T-cell (primary cell): ENCODE results near the gene JDP2. TPM values are rescaled to one million over a fixed set of nuclear protein-coding genes. Genes with fewer than 3 reads are reported as not detected.
A peak's percentile ranks its signal among the peaks of the same experiment; 100 is the strongest.

ENCODE experiments used
- ATAC-seq, 4 experiments: fragments of 200-7000 bp in 3 of 4; fragments of 150-1000 bp in 1 of 4; cut with Tn5 transposase; replicated peaks in 1 of 4; 1 replicate in 3 of 4; 2 replicates in 1 of 4; pipeline ENCODE4 v1.10.0; 2021; ENCODE audit warnings: moderate library complexity in 3 of 4, mild to moderate bottlenecking in 2 of 4, moderate number of reproducible peaks in 1 of 4
- CTCF ChIA-PET, 2 donors: fragments of 300-600 bp; sonication (Branson Sonifier 250); formaldehyde crosslinking; loops; one replicate each; lab custom pipeline; 2022; ENCODE audit warnings: antibody characterized with exemption in 2 of 2; lab: Charles Lee
- POLR2A ChIA-PET, 2 donors: fragments of 300-600 bp; sonication (Branson Sonifier 250); formaldehyde crosslinking; loops; one replicate each; lab custom pipeline; 2022; ENCODE audit warnings: antibody characterized with exemption in 2 of 2; lab: Charles Lee
- DNase-seq, 35 experiments: peaks; one replicate each; pipeline versions ENCODE4 v3.0.0 to v3.0.0-alpha.2; 2013 to 2023
- H3K27ac ChIP-seq: one replicate; pipeline ENCODE4 v1.5.1; 2013; ENCODE audit warnings: low read length
- H3K27me3 ChIP-seq, 2 experiments: replicated peaks in 1 of 2; 1 replicate in 1 of 2; 2 replicates in 1 of 2; pipeline versions ENCODE4 v1.6.1 to v1.7.0; 2013; ENCODE audit warnings: low read length in 1 of 2, mixed read lengths in 1 of 2; ENCODE audit not compliant: control insufficient read depth in 2 of 2, insufficient read depth in 2 of 2; ENCODE audit errors: extremely low read depth in 1 of 2
- H3K36me3 ChIP-seq, 2 donors: 1 replicate in 1 of 2; 2 replicates in 1 of 2; pipeline versions ENCODE4 v1.6.1 to v1.7.0; 2013; ENCODE audit warnings: low read length in 1 of 2; ENCODE audit not compliant: control insufficient read depth in 2 of 2, insufficient read depth in 1 of 2; ENCODE audit errors: extremely low read depth in 1 of 2
- H3K4me1 ChIP-seq, 2 experiments: 1 replicate in 1 of 2; 2 replicates in 1 of 2; pipeline versions ENCODE4 v1.6.1 to v1.7.0; 2013; ENCODE audit warnings: low read length in 2 of 2, mixed read lengths in 1 of 2; ENCODE audit not compliant: insufficient read depth in 2 of 2, control insufficient read depth in 1 of 2; ENCODE audit errors: extremely low read depth in 1 of 2
- H3K4me3 ChIP-seq, 2 donors: 1 replicate in 1 of 2; 2 replicates in 1 of 2; pipeline versions ENCODE4 v1.5.1 to v1.7.0; 2013; ENCODE audit warnings: mild to moderate bottlenecking in 2 of 2, low read length in 1 of 2, moderate library complexity in 1 of 2; ENCODE audit not compliant: control insufficient read depth in 1 of 2; ENCODE audit errors: extremely low read depth in 1 of 2
- H3K9me3 ChIP-seq: 2 replicates; pipeline ENCODE4 v1.7.0; 2013
- H3K27ac Mint-ChIP-seq, 2 donors: one replicate each; pipeline ENCODE4 v1.8.0; 2020 to 2021; ENCODE audit warnings: mild to moderate bottlenecking in 2 of 2, mixed read lengths in 2 of 2
- H3K27me3 Mint-ChIP-seq, 2 donors: one replicate each; pipeline ENCODE4 v1.8.0; 2021 to 2022; ENCODE audit warnings: mixed read lengths in 2 of 2
- H3K36me3 Mint-ChIP-seq: one replicate; pipeline ENCODE4 v1.8.0; 2021; ENCODE audit warnings: mixed read lengths
- H3K4me1 Mint-ChIP-seq, 3 donors: one replicate each; pipeline ENCODE4 v1.8.0; 2020 to 2022; ENCODE audit warnings: mixed read lengths in 3 of 3, mild to moderate bottlenecking in 1 of 3
- H3K4me3 Mint-ChIP-seq, 3 donors: one replicate each; pipeline ENCODE4 v1.8.0; 2020 to 2022; ENCODE audit warnings: mild to moderate bottlenecking in 3 of 3, mixed read lengths in 3 of 3, moderate library complexity in 3 of 3
- H3K9me3 Mint-ChIP-seq, 3 donors: one replicate each; pipeline ENCODE4 v1.8.0; 2020 to 2022; ENCODE audit warnings: mixed read lengths in 3 of 3
- WGBS: methylation state at CpG from one replicate; pipeline ENCODE4 v1.1.5; 2013; ENCODE audit warnings: missing lambda C conversion rate; ENCODE audit not compliant: insufficient coverage; 5-methylcytosine and 5-hydroxymethylcytosine counted together
- total RNA-seq, 35 experiments: library from RNA in 6 of 35; stranded (reverse) in 6 of 35; fragments of 120-200 nt in 1 of 35; gene quantifications; one replicate each; pipeline versions ENCODE4 v1.2.1 to v1.2.4 and lab custom pipeline; 2013 to 2026

The JDP2 gene
- total RNA-seq, 5 donors from 2014 or later (not counting 1 experiment from before 2014, with no cell fraction given): 0.45 to 0.93 (median 0.76) TPM

DNA sequence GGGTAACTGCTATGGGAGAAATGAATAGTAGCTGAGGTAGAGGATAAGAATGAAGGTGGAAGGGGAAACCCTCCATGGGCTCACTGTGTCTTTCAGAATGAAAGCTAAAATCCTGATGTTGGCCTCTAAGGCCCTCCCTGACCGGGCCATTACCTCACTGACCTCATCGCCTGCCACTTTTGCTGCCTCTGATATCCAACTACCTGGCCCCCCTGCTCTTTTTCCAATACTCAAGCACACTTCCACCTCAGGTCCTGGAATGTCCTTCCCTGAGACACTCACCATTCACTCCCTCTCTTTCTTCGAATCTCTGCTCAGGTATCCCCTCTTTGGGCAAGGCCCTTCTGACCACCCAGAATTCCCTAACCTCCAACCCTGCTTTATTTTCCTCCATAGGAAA is 93.0 kb downstream of the JDP2 start:
- no peak for ATAC-seq

DNA sequence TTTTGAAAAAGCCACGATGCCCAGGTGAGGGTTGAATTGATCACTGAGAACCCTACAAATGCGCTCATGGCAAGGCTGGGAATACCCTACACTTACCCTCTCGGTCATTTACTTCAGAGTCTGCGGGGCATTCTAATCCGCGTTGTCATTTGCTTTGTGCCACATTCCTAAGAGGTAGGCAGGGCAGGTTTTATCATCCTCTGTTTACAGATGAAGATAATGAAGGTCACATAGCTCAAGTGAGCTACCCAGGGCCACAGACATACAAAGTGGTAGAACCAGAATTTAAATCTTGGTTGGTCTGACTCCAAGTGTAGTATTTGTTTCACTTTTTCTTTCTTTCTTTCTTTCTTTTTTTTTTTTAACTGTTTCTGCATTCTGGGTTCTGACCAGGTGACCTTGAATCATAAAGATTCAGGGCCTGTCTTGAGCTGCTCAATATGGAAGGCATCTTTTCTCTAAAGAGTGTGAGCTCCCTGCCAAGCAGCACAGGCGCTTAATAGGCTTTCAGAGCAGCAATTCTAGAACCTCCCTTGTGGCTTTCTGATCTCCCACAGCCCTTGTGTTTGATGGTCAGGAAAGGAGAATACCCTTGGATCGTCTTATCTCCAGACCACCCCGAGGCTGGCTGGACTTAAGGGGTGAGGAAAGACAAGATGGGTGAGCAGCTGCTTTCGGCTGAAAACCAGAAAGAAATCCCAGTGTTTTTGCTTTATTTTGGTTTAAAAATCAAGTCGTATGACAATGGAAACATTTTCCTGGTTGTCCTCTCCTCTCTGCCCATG is 93.8 kb downstream of the JDP2 start:
- Mint-ChIP-seq H3K9me3 (no peaks in the 10 kb centered on the region), H3K27me3 (no peaks in the 10 kb centered on the region), H3K4me3 (peak overlapping the region; percentile 95 to 99 (median 99)), H3K4me1 (peaks cover 62 to 79% (median 74%) of the 10 kb centered on the region in 3 donors), H3K27ac (peak overlapping the region; percentile 99), H3K36me3 (peaks cover 14% of the 10 kb centered on the region)
- H3K27ac ChIP-seq: peak overlapping the region; percentile 89
- peaks cover 0 to 7% of the 10 kb centered on the region in 2 donors for H3K36me3 ChIP-seq
- DNase-seq: peak in 1 of 35 experiments; percentile 43
- H3K27me3 ChIP-seq: no peaks in the 10 kb centered on the region
- peaks cover 18 to 54% of the 10 kb centered on the region in 2 experiments for H3K4me1 ChIP-seq
- H3K9me3 ChIP-seq: no peaks in the 10 kb centered on the region
- POLR2A ChIA-PET: interaction anchor here (0.5 to 1.2 kb wide), 3 partner anchors 18 to 742 kb away, joined by 4 to 9 read pairs (median 5); no protein-coding TSS in a partner anchor
- peak overlapping the region; percentile 75 to 81 for H3K4me3 ChIP-seq
- ATAC-seq: peak in 2 of 4 experiments; percentile 10 to 34
- 0% methylated on average over 1 of the region's 11 CpGs for WGBS
- CTCF ChIA-PET: interaction anchor here (0.5 to 2.2 kb wide), 8 partner anchors 18 to 208 kb away, joined by 3 to 8 read pairs (median 4); no protein-coding TSS in a partner anchor

More for the DNA sequence above, 93.0 kb downstream of the JDP2 start:
- H3K36me3 Mint-ChIP-seq: peaks cover 8% of the 10 kb centered on the region
- peaks cover 18 to 57% of the 10 kb centered on the region in 2 experiments for H3K4me1 ChIP-seq
- ChIA-PET POLR2A (interaction anchor here in 1 of 2 donors (0.6 kb wide), 1 partner anchor 273 kb away, joined by 4 read pairs; no protein-coding TSS in a partner anchor), CTCF (interaction anchor here (0.6 to 1.6 kb wide), 5 partner anchors 19 to 382 kb away, joined by 3 to 5 read pairs (median 4); no protein-coding TSS in a partner anchor)
- H3K27ac ChIP-seq: peak overlapping the region; percentile 89
- H3K4me3 ChIP-seq: no peak overlapping the region
- no peaks in the 10 kb centered on the region for H3K9me3 Mint-ChIP-seq
- no peak for DNase-seq
- H3K9me3 ChIP-seq: no peaks in the 10 kb centered on the region
- 93% methylated on average over 3 of the region's 3 CpGs for WGBS
- peak overlapping the region in 1 of 3 donors; percentile 95 for H3K4me3 Mint-ChIP-seq
- H3K27ac Mint-ChIP-seq: peak overlapping the region; percentile 99
- H3K27me3 Mint-ChIP-seq: no peaks in the 10 kb centered on the region
- H3K27me3 ChIP-seq: no peaks in the 10 kb centered on the region
- peaks cover 0 to under 1% of the 10 kb centered on the region in 2 donors for H3K36me3 ChIP-seq
- H3K4me1 Mint-ChIP-seq: peaks cover 61 to 78% (median 72%) of the 10 kb centered on the region in 3 donors

DNA sequence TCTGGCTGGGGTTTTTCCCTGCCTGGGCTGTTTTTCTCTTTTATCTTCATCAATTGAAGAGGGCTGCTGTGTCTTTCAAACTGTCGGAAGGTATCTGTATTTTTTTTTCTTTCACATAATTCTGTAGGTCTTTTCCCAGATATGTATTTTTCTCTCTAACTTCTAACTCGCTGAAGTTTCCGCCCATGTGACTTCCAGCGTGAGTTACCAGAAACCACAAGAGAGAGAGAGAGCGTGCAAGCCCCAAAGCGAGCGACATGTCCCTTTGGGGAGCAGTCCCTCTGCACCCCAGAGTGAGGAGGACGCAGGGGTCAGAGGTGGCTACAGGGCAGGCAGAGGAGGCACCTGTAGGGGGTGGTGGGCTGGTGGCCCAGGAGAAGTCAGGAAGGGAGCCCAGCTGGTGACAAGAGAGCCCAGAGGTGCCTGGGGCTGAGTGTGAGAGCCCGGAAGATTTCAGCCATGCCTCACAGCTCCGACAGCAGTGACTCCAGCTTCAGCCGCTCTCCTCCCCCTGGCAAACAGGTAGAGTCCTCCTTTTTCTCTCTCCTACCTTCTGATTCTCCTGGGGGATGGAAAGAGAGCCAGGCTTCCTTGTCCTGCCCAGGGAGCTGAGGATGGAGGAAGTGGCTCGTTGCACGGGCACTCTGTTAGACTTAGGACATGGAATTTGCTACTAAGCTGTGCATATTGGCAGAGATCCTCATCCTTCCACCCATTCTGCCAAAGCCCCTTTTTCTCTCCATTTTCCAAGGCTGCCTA is 94.6 kb downstream of the JDP2 start, which contains the start of gene BATF:
Gene BATF, plus strand, starts transcription at position 246 of the 759 bp plus-strand sequence. Its CDS starts 214 bp downstream, at position 460.
- Histone ChIP-seq H3K4me3 (peak within 1 kb of the TSS; percentile 75 to 81), H3K36me3 (peaks cover 0 to 10% of the 10 kb centered on the region in 2 donors), H3K4me1 (peaks cover 18 to 59% of the 10 kb centered on the region in 2 experiments), H3K27ac (peak within 1 kb of the TSS; percentile 89), H3K9me3 (no peaks in the 10 kb centered on the region), H3K27me3 (no peaks in the 10 kb centered on the region)
- DNase-seq (peak; percentile 50 to 87 (median 63)), ATAC-seq (peak; percentile 83 to 88 (median 87))
- Mint-ChIP-seq H3K27ac (peak within 1 kb of the TSS; percentile 99), H3K9me3 (no peaks in the 10 kb centered on the region), H3K27me3 (no peaks in the 10 kb centered on the region), H3K4me1 (peaks cover 70 to 78% (median 75%) of the 10 kb centered on the region in 3 donors), H3K4me3 (peak within 1 kb of the TSS; percentile 95 to 99 (median 99)), H3K36me3 (peaks cover 20% of the 10 kb centered on the region)
- 0% methylated on average over 7 of the region's 13 CpGs for WGBS
- ChIA-PET CTCF (interaction anchor here (0.5 to 2.2 kb wide), 8 partner anchors 17 to 375 kb away, joined by 3 to 8 read pairs (median 4); no protein-coding TSS in a partner anchor), POLR2A (interaction anchor here in 1 of 2 donors (1.2 kb wide), 1 partner anchor 17 kb away, joined by 5 read pairs; no protein-coding TSS in a partner anchor)

DNA sequence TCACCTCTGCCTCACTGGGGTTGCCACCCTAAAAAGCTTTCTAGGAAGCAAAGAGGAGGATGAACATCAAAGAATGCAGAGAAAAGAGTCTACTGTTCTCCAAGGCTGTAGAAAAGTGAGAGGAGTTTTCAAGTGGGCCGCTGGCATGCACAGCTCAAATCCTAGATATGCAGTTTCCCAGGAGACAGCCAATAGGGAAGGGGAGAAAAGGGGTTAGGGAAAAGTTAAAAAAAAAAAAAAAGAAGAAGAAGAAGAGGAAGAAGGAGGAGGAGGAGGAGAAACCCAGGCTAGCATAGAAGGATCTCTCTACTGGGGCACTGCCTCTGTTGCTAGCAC is 95.1 kb downstream of the JDP2 start:
- H3K9me3 Mint-ChIP-seq: no peaks in the 10 kb centered on the region
- peaks cover 76 to 84% (median 80%) of the 10 kb centered on the region in 3 donors for H3K4me1 Mint-ChIP-seq
- Histone ChIP-seq H3K36me3 (peaks cover 0 to 15% of the 10 kb centered on the region in 2 donors), H3K27me3 (no peaks in the 10 kb centered on the region), H3K4me3 (peak overlapping the region; percentile 75 to 81), H3K4me1 (peaks cover 18 to 65% of the 10 kb centered on the region in 2 experiments), H3K27ac (peak overlapping the region; percentile 89), H3K9me3 (no peaks in the 10 kb centered on the region)
- peaks cover 25% of the 10 kb centered on the region for H3K36me3 Mint-ChIP-seq
- H3K4me3 Mint-ChIP-seq: peak overlapping the region; percentile 95 to 99 (median 99)
- ChIA-PET CTCF (interaction anchor here (0.6 to 2.2 kb wide), 6 partner anchors 18 to 375 kb away, joined by 3 to 8 read pairs (median 4); no protein-coding TSS in a partner anchor), POLR2A (interaction anchor here in 1 of 2 donors (0.7 kb wide), 1 partner anchor 10 kb away, joined by 3 read pairs; no protein-coding TSS in a partner anchor)
- DNase-seq (no peak), ATAC-seq (no peak)
- H3K27me3 Mint-ChIP-seq: no peaks in the 10 kb centered on the region
- H3K27ac Mint-ChIP-seq: peak overlapping the region; percentile 99
- 0% methylated on average over 1 of the region's 1 CpG for WGBS

Other genes starting within 250 kb of the JDP2 start
- gene FOS, start 149.2 kb upstream of the JDP2 start, total RNA-seq: 1,000 to 10,000 TPM in 2 of 5 donors, 10 to 100 TPM in 3; 20.4 to 2,951 (median 27.1) TPM
- gene BATF, start 94.4 kb downstream of the JDP2 start, total RNA-seq: 10 to 100 TPM; 12.0 to 22.4 (median 19.2) TPM
- 1 to 10 TPM; 1.1 to 7.1 (median 3.1) TPM for gene FLVCR2, start 150.6 kb downstream of the JDP2 start, total RNA-seq
- gene ERG28, start 232.9 kb downstream of the JDP2 start, total RNA-seq: 10 to 100 TPM in 4 of 5 donors, 1 to 10 TPM in 1; 9.8 to 14.4 (median 12.3) TPM
- 10 to 100 TPM; 15.4 to 36.2 (median 22.2) TPM for gene TTLL5, start 233.2 kb downstream of the JDP2 start, total RNA-seq